ENCODE results near the gene TSR2.

TSR2 gene

DNA sequence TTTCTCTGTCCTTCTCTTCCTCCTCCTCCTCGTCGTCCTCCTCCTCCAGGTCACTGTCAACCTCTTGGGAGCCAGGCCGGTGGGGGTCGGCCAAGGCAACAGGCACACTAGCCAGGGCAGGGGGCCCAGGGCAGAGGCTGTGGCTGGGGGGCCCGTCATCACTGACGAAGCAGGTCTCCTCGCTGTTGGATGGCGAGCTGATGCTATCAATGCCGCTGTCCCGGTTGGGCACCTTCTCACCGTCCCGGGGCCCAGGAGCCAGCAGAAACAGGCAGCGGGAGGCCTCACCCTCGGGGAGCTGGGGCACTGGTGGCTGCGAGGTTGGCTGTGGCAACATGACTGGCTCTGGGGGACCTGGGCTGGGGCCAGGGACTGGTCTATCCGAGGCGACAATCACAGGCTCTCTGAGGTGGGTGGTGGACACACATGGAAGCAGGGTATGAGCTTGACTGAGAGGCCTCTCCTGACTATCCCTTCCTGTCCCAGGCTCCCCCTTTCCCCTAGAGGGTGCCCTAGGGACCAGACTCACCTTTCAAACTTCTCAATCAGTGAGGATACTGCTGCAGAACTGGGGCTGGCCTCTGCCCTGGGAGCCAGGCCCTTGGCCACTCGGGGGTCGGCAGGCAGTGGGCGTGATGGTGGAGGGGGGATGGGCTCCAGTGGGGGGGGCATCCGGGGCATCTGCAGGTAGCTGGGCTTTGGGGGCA lies 30.0 kb downstream of the TSR2 start:
- DNase-seq (ENCODE audit: low spot score) = no peak
- TF ChIP-seq, protein P1, sequence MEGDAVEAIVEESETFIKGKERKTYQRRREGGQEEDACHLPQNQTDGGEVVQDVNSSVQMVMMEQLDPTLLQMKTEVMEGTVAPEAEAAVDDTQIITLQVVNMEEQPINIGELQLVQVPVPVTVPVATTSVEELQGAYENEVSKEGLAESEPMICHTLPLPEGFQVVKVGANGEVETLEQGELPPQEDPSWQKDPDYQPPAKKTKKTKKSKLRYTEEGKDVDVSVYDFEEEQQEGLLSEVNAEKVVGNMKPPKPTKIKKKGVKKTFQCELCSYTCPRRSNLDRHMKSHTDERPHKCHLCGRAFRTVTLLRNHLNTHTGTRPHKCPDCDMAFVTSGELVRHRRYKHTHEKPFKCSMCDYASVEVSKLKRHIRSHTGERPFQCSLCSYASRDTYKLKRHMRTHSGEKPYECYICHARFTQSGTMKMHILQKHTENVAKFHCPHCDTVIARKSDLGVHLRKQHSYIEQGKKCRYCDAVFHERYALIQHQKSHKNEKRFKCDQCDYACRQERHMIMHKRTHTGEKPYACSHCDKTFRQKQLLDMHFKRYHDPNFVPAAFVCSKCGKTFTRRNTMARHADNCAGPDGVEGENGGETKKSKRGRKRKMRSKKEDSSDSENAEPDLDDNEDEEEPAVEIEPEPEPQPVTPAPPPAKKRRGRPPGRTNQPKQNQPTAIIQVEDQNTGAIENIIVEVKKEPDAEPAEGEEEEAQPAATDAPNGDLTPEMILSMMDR (IDR thresholded peaks at IDR 0.05; ENCODE audit: extremely low read depth, insufficient read depth, missing control alignments) = no peak
- in situ Hi-C loops (cut with MboI; ENCODE audit: low pct_unique_long_range_greater_than_20kb, low sequenced_read_pairs, unreplicated experiment) = no loop called here

DNA sequence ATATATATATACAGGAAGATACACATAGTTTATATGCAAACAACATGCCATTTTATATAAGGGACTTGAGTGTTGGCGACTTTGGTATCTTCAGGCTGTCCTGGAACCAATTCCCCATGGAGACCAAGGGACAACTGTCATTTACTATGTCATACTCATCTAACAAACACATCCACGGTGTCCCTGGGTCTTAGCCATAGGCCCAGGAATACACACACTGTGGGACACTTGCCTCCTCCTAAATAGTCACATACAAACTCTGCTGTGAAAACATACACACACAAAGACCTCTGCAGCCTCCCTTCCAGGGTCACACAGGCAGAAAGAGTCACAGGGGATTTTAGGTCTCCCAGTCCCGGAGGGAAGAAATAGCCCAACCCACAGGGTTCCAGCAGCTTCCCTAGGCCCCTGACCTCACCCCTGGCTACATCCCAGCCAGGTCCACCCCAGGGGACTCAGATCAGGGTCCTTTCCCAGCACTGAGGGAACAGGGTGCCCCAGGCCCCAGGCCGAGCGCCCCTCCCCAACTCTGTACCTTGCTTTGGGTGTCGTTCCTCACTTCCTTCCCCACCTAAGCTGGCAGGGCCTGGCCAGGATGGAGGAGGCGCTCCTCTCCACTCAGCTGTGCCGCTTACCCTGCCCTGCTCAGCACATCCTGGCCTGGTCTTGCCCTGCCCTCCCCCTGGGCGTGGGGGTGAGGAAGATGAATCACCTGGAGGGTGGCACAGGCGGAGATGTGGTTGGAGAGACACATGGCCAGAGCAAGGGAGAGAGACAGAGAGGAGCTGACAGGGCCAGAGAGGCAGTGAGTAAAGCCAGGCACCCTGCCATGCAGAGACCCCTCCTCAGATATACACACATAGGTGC lies 34.0 kb downstream of the TSR2 start:
- in situ Hi-C loops (cut with MboI; ENCODE audit: low pct_unique_long_range_greater_than_20kb, low sequenced_read_pairs, unreplicated experiment) = no loop called here
- no peak for DNase-seq (ENCODE audit: low spot score)
- TF ChIP-seq, protein P1 (IDR thresholded peaks at IDR 0.05; ENCODE audit: extremely low read depth, insufficient read depth, missing control alignments) = no peak

DNA sequence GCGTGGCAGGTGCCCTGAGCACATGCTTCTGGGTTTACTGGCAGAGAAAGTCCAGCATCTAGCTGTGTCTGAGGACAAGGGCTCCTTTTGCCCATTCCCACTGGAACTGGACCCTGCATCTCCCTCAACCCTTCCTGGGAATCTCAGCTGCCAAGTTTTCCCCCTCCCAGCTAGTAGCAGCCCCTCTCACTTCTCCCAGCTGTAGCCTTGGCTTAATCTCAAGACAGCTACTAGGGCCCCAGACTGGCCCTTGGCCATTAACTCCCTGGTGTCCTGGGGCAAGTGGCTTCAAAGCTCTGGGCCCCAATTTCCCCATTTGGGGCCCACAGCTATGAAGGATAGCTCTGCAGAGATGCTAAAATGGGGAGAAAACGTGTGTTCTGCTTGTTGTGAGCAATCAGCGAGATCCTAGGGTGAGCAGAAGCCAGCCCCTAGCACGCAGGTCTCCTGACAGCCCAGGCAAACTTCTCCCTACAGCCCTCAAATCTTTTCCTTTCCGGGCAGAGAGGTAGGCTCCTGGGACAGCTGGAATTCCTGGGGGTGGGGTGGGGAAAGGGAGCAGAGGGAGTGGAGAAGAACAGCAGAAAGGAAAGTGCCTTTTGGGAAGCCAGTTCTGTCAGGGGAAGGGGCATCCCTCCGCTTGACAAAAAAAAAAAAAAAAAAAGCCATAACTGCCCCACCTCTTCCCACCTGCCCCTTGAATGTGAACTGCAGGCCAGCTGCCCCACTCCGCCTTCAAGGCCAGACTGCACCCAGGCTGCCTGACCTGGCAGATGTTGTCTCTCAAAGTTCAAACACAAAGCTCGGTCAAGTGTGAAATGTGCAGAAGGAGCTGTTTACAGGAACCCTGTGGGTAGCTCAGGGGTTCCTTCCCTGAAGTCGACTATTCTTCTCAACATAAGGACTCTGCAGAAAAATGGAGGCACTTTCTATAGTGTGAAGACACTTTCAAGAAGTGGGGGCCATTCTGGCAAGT lies 39.2 kb downstream of the TSR2 start:
- in situ Hi-C loops (cut with MboI; ENCODE audit: low pct_unique_long_range_greater_than_20kb, low sequenced_read_pairs, unreplicated experiment) = no loop called here
- DNase-seq (ENCODE audit: low spot score) = no peak
- TF ChIP-seq, protein P1 (IDR thresholded peaks at IDR 0.05; ENCODE audit: extremely low read depth, insufficient read depth, missing control alignments) = no peak

DNA sequence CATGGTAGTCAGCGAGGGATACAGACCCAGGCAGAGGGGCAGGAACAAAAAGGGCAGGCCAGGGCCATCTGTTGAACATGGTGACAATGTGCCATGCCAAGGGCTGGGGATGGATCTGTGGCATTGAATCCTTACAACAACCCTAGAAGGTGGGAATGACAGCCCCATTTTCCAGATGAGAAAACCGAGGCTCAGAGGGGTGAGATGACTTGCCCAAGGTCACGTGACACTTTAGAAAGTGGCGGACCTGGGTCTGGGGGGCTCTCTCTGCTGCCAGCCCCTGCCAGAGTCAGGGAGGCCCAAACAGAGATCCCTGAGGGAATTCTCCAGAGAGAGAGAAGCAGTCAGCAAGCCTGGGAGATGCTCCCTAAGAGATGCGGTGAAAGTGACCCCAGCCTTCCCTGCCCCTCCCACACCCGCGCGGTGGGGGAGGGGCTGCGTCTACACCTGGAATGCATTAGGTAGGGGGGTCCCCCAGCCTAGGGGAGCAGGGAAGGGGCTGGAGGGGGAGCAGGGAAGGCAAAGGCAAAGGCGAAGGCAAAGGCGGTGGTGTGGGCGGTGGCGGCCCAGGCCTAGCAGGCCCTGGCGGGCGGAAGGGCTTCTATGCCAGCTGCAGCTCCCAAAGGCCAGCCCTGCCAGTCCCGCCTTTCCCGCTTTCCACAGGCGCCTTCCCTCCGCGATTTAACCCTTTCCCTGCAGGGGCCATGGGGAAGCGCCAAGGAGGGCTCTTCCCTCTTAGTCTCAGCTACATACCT lies 42.8 kb downstream of the TSR2 start:
- TF ChIP-seq, protein P1 (IDR thresholded peaks at IDR 0.05; ENCODE audit: extremely low read depth, insufficient read depth, missing control alignments) = no peak
- in situ Hi-C loops (cut with MboI; ENCODE audit: low pct_unique_long_range_greater_than_20kb, low sequenced_read_pairs, unreplicated experiment) = no loop called here
- no peak for DNase-seq (ENCODE audit: low spot score)

DNA sequence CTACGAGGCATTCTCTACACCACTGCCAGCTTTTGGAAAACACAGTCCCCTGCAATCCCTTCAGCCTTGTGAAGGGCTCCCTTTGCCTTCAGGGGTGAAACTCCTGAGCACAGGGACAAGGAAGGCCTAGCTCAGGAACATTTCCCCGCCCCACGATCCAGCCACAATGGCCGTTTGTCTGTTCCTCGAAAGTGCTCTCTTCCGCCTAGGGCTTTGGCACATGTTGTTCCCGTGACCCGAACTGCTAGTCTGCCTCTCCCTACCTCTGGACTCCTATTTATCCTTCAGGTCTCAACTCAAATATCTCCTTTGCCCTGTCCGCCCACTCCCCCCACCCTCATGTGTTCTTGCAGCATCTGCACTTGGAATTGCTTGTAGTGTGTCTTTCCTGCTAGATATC lies 43.7 kb downstream of the TSR2 start:
- in situ Hi-C loops (cut with MboI; ENCODE audit: low pct_unique_long_range_greater_than_20kb, low sequenced_read_pairs, unreplicated experiment) = no loop called here
- no peak for DNase-seq (ENCODE audit: low spot score)
- TF ChIP-seq, protein P1 (IDR thresholded peaks at IDR 0.05; ENCODE audit: extremely low read depth, insufficient read depth, missing control alignments) = no peak
